HG03575 (cell line): ENCODE results near the gene NDUFS8.
A peak's percentile ranks its signal among the peaks of the same experiment; 100 is the strongest.
"Not testable (repeated sequence)": the region's sequence is repeated elsewhere in the genome, so short reads cannot be mapped to it uniquely, and the experiment has no call there.

Experiments
- ATAC-seq: cut with Tn5 transposase; IDR thresholded peaks from one replicate; pipeline ENCODE4 v1.9.1; 2021; ENCODE audit not compliant: unreplicated experiment, insufficient number of reproducible peaks, low FRiP score; ENCODE audit errors: extremely low read depth

NDUFS8 gene

DNA sequence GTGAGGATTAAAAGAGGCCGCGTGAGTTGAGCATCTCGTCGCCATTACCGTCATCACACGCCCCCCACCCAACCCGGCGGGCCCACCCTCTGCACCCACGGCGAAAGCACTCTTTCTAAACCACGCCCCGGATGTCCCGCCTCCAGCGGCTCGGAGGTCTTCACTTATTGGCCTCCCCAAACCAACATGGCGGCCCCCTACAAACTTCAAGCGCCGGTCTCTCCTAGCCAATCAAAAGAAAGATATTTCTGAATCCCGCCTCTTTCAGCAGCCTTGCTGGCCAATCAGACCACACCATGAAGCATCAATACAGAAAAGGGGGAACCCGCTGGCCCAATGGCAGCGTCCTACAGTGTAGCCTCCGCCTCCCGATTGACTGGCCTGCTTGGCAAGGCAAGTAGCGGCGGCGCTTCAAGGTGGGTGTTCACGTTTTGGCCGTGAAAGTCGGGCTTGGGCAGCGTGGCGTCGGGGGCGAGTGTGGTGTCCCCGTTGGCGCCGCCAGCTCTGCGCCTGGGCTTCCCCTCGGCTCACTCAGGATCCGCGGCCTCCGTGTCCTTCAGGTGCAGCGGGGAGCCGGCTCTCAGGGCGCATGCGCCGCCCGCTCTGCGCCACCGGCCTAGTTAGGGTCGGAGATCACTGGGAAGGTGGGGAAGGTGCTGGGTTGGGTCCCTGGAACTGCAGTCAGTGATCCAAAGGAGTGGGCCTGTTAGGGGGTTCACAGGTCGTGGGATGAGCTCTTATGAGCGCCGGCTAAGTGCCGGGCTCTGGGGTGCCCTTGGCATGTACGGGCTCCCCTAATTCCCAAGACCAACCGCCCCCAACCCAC, at the start of gene NDUFS8:
NDUFS8 (plus strand) TSS at position 364 of the 826 bp plus-strand sequence. CDS start 1,471 bp downstream, outside the sequence.
- ATAC-seq, result peak; percentile 77

DNA sequence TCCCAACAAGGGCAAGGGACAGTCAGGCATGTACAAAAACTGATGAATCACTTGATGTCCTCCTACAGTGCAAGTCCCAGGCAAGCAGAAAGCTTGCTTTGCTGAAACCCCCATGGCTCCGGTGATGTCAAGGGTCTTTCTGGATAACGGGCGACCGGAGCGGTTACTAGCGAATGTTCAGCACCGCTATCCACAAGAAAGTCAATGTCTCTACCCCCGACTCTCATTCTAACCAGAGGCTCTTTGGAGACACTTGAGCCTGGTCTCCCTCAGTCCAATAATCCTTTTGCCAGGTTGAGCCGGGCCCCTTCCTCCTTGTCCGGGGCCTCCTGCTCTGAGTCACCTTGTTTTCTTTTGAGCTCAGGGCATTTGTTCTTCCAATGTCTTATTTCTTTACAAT, 49.3 kb upstream of the NDUFS8 start:
- not testable (repeated sequence) for ATAC-seq

GRCh38 chr11:67982255-67982857, 48.1 kb upstream of the NDUFS8 start:
- not testable (repeated sequence) for ATAC-seq

GRCh38 chr11:67983951-67984350, 46.5 kb upstream of the NDUFS8 start:
- ATAC-seq, result no peak

- not testable (repeated sequence) for ATAC-seq
Observed at GRCh38 chr11:67985302-67985701, 45.2 kb upstream of the NDUFS8 start.

DNA sequence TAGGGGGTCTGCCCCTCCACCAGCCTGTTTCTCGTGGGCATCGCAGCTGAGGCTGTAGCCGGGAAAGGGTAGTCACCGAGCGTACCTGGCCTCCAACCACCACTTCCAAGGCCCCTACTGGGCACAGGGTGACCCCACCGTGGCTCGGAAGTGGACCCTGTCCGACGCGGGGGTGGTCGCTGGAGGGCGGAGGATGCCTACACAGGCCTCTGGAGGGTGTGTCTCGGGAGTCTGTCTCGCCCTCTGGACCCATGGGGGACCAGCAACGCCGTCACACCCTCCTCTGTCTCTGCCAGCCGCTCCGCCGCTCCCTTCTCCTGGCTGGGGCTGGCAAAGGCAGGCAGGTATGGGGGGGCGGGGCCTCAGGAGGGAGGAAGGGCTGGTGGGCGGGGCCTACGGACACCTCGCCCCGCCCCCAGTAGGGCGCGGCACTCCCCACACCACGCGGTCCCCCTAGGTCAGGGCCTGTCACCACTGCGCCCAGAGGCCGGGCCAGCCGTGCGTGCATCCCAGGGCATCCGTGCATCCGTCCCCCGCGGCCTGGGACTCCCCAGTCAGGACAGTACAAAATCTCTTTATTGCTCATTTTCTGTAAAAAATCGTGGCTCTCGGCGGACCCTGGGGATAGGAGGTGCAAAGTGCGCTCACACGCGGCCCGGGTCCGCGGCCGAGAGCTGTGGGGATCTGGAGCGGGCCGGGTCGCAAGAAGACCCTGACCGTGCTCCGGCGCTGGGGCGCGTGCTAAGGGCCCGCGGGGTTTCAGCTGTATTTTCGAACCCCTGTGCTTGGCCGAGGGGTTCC, 39.7 kb upstream of the NDUFS8 start:
- ATAC-seq, result not testable (repeated sequence)

- not testable (repeated sequence) for ATAC-seq
Observed at GRCh38 chr11:67991347-67992121, 38.9 kb upstream of the NDUFS8 start.

- ATAC-seq, result not testable (repeated sequence)
Observed at GRCh38 chr11:67993821-67994220, 36.7 kb upstream of the NDUFS8 start.

DNA sequence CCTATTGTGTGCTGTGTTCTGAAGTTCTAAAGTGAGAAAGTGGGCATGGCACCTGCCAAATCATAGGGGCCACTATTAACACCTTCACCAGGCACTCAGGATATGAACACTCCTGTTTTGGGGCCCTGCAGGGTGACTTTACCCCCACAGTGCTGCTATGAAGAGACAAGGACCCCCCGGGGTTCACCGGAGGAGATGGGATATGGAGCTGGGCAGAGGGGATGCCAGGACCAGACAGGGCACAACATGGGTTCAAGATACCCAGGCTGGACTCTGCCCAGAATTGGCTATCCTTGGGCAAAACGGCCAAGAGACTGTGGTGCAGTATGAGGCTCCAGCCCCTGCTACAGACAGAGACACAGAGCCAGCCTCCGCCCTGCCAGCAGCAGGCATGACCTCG, 36.1 kb upstream of the NDUFS8 start:
- ATAC-seq, result not testable (repeated sequence)

GRCh38 chr11:67995129-67995528, 35.4 kb upstream of the NDUFS8 start:
- ATAC-seq, result not testable (repeated sequence)

DNA sequence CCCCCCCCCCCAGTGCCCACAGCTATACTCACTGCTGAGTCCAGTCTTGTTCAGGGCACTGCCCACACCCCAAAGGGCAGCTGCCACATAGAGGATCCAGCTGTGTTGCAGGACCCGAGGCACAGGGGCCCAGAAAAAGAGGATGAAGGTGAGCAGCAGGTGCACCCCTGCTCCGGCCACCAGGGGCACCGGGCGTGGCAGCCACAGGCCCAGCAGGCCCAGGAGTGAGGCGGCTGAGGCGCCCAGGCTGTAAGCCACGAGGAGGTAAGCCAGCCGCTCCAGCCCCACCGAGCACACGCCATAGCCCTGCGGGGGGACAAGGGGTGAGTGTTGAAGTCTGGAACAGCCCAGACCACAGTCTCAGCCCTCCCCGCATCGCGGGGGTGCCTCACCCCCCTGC, 34.9 kb upstream of the NDUFS8 start:
- not testable (repeated sequence) for ATAC-seq

- no peak for ATAC-seq
Observed at GRCh38 chr11:67996051-67996450, 34.4 kb upstream of the NDUFS8 start.

DNA sequence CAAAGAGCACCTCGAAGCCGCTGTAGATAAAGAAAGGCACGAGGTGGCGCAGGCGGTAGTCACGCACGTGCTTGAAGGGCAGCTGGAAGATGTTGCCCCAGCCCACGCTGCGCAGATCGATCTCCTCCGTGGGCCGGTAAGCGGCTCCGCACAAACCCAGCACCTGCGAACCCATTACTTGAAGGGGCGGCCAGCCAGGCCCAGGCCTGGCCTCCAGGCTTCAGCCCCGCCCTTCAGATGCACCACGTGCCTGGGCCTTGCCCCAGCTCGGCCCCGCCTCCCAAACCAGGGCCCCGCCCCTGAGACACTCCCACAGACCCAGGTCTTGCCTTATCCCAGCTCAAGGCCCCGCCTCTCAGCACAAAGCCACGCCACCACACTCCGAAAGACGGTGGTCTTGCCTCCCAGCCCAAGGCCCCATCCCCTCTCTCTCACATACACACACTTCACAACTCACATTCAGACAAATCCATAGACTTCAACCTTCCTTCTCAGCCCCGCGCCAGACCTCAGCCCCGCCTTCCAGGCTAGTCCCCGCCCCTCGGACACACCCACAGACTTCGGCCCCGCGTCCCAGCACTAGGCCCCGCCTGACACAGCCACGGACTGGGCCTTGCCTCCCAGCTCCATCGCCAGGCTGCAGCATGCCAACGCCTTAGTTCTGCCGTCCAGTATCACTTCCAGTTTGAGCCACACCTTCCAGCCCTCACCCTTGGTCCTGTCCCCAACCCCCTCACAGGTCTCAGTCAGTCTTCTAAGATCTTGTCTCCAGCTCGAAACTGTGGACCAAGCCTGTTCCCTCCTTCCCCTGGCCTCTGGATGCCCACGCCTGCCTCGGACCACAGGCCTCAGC, 33.6 kb upstream of the NDUFS8 start:
- no peak for ATAC-seq

- no peak for ATAC-seq
Observed at GRCh38 chr11:67997475-67997921, 33.0 kb upstream of the NDUFS8 start.

GRCh38 chr11:67998150-67999045, 32.1 kb upstream of the NDUFS8 start:
- ATAC-seq, result no peak

DNA sequence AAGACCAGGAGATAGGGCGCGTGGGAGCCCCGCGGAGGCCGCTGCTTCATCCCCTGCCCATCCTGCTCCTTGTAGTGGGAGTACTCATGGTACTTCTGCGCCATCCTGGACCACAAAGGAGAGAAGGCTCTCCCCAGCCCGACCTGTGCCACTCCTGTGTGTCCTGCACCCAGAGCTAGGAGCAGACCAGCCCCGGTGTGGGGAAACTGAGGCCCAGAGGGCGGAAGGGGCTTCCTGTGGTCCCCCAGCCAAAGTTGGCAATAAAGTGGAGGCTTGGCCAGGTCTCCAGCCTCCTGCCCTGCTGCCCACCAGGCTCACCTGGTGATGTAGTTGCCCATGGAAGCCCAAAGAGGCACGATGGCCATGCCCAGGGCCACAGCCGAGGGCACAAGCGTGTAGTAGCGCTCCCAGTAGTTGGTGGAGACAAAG, 31.3 kb upstream of the NDUFS8 start:
- no peak for ATAC-seq

- no peak for ATAC-seq
Observed at GRCh38 chr11:67999704-68000103, 30.8 kb upstream of the NDUFS8 start.
